GM19463 (cell line): ENCODE results near the gene AHDC1.
"Not testable (repeated sequence)": the region's sequence is repeated elsewhere in the genome, so short reads cannot be mapped to it uniquely, and the experiment has no call there.

Experiments
- ATAC-seq: cut with Tn5 transposase; IDR thresholded peaks from one replicate; pipeline ENCODE4 v1.9.1; 2021; ENCODE audit warnings: mild to moderate bottlenecking, moderate library complexity; ENCODE audit not compliant: unreplicated experiment

Gene AHDC1

GRCh38 chr1:27551953-27552312 is 52.0 kb downstream of the AHDC1 start:
- no peak for ATAC-seq

- ATAC-seq, result no peak
These were observed 52.6 kb downstream of the AHDC1 start for GRCh38 chr1:27551170-27551952.

- ATAC-seq, result no peak
These were observed 53.3 kb downstream of the AHDC1 start for GRCh38 chr1:27550510-27551169.

- ATAC-seq, result no peak
These were observed 54.0 kb downstream of the AHDC1 start for GRCh38 chr1:27549807-27550408.

- no peak for ATAC-seq
These were observed 54.9 kb downstream of the AHDC1 start for GRCh38 chr1:27548858-27549719.

GRCh38 chr1:27548136-27548853 is 55.6 kb downstream of the AHDC1 start:
- no peak for ATAC-seq

- no peak for ATAC-seq
These were observed 56.5 kb downstream of the AHDC1 start for GRCh38 chr1:27547220-27548116.

GRCh38 chr1:27545876-27546275 is 58.1 kb downstream of the AHDC1 start:
- no peak for ATAC-seq

- no peak for ATAC-seq
These were observed 58.7 kb downstream of the AHDC1 start for GRCh38 chr1:27545271-27545670.

GRCh38 chr1:27544834-27545233 is 59.1 kb downstream of the AHDC1 start:
- ATAC-seq, result no peak

- ATAC-seq, result no peak
These were observed 60.7 kb downstream of the AHDC1 start for GRCh38 chr1:27543284-27543683.

GRCh38 chr1:27542463-27543273 is 61.3 kb downstream of the AHDC1 start:
- ATAC-seq, result no peak

GRCh38 chr1:27539901-27540861 is 63.8 kb downstream of the AHDC1 start:
- ATAC-seq, result no peak

GRCh38 chr1:27538793-27539192 is 65.2 kb downstream of the AHDC1 start:
- ATAC-seq, result no peak

GRCh38 chr1:27538305-27538676 is 65.7 kb downstream of the AHDC1 start:
- not testable (repeated sequence) for ATAC-seq

GRCh38 chr1:27536767-27537166 is 67.2 kb downstream of the AHDC1 start:
- ATAC-seq, result no peak

- no peak for ATAC-seq
These were observed 67.8 kb downstream of the AHDC1 start for GRCh38 chr1:27536010-27536757.
